Smooth muscle cell (in vitro differentiated cells): ENCODE data around the gene SETDB2. TPM values are rescaled to one million over a fixed set of nuclear protein-coding genes. Genes with fewer than 3 reads are reported as not detected.
A peak's percentile ranks its signal among the peaks of the same experiment; 100 is the strongest.

ENCODE experiments used
- DNase-seq: peaks from one replicate; lab custom pipeline; 2025; ENCODE audit not compliant: unreplicated experiment; lab: John Stamatoyannopoulos, UW
- H2AFZ ChIP-seq: fragments of 200-600 bp; sonication (generic); 2 replicates; pipeline ENCODE4 v1.6.0; 2016; ENCODE audit warnings: antibody characterized with exemption, low read depth, mild to moderate bottlenecking
- H3F3A ChIP-seq: fragments of 200-600 bp; sonication (generic); 2 replicates; pipeline ENCODE4 v1.6.0; 2017; ENCODE audit warnings: antibody characterized with exemption, low read depth
- H3K27ac ChIP-seq: fragments of 200-600 bp; sonication (generic); 2 replicates; pipeline ENCODE4 v1.5.1; 2016; ENCODE audit warnings: low read depth, mild to moderate bottlenecking
- H3K27me3 ChIP-seq: fragments of 200-600 bp; sonication (generic); 2 replicates; pipeline ENCODE4 v1.6.1; 2016; ENCODE audit warnings: low read depth, mild to moderate bottlenecking
- H3K36me3 ChIP-seq: fragments of 200-600 bp; sonication (generic); 2 replicates; pipeline ENCODE4 v1.5.1; 2016; ENCODE audit warnings: low read depth
- H3K4me1 ChIP-seq: fragments of 200-600 bp; sonication (generic); 2 replicates; pipeline ENCODE4 v1.5.1; 2016; ENCODE audit warnings: low read depth
- H3K4me2 ChIP-seq: fragments of 200-600 bp; sonication (generic); 2 replicates; pipeline ENCODE4 v1.6.0; 2016; ENCODE audit warnings: mild to moderate bottlenecking
- H3K4me3 ChIP-seq: fragments of 200-600 bp; sonication (generic); 2 replicates; pipeline ENCODE4 v1.5.1; 2016; ENCODE audit warnings: mild to moderate bottlenecking
- H3K79me2 ChIP-seq: fragments of 200-600 bp; sonication (generic); 2 replicates; pipeline ENCODE4 v1.6.0; 2016; ENCODE audit warnings: low read depth, mild to moderate bottlenecking
- H3K9ac ChIP-seq: fragments of 200-600 bp; sonication (generic); 2 replicates; pipeline ENCODE4 v1.6.0; 2016; ENCODE audit warnings: low read depth
- H3K9me3 ChIP-seq: fragments of 200-600 bp; sonication (generic); replicated peaks from 2 replicates; pipeline ENCODE4 v1.5.1; 2016; ENCODE audit warnings: low read depth
- H4K20me1 ChIP-seq: fragments of 200-600 bp; sonication (generic); 2 replicates; pipeline ENCODE4 v1.6.0; 2016; ENCODE audit warnings: low read depth
- CTCF ChIP-seq: fragments of 200-600 bp; sonication (generic); IDR thresholded peaks from 2 replicates; pipeline ENCODE4 v1.5.1; 2017; ENCODE audit warnings: borderline replicate concordance, mild to moderate bottlenecking, antibody characterized with exemption; ENCODE audit not compliant: insufficient read depth, poor library complexity, severe bottlenecking
- WGBS: methylation state at CpG from one replicate; pipeline ENCODE4 v1.1.7; 2016; ENCODE audit warnings: low lambda C conversion rate; 5-methylcytosine and 5-hydroxymethylcytosine counted together
- polyA plus RNA-seq: library from polyadenylated mRNA; unstranded; fragments of >200 nt; fragmentation: Nextera tagmentation; extraction: Ambion mirVana; gene quantifications from 2 replicates; pipeline ENCODE4 v1.2.1, GENCODE V29; 2016
- total RNA-seq: library from RNA; depleted of rRNA; stranded (reverse); fragments of >200 nt; gene quantifications from 2 replicates; pipeline ENCODE4 v1.2.3, GENCODE V29; 2014

SETDB2 gene, protein sequence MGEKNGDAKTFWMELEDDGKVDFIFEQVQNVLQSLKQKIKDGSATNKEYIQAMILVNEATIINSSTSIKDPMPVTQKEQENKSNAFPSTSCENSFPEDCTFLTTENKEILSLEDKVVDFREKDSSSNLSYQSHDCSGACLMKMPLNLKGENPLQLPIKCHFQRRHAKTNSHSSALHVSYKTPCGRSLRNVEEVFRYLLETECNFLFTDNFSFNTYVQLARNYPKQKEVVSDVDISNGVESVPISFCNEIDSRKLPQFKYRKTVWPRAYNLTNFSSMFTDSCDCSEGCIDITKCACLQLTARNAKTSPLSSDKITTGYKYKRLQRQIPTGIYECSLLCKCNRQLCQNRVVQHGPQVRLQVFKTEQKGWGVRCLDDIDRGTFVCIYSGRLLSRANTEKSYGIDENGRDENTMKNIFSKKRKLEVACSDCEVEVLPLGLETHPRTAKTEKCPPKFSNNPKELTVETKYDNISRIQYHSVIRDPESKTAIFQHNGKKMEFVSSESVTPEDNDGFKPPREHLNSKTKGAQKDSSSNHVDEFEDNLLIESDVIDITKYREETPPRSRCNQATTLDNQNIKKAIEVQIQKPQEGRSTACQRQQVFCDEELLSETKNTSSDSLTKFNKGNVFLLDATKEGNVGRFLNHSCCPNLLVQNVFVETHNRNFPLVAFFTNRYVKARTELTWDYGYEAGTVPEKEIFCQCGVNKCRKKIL
- total RNA-seq (4.9 and 8.5 TPM in 2 replicates), polyA plus RNA-seq (3.5 and 4.5 TPM in 2 replicates)

GRCh38 chr13:49443704-49444523 is at the start of gene SETDB2, which contains the start of gene CAB39L:
Gene SETDB2 (plus strand): TSS chr13:49444274. CDS start chr13:49451894, 7,620 bp downstream.
Gene CAB39L (minus strand): TSS chr13:49444064. CDS start chr13:49382910, 61,154 bp downstream.
- no peaks in the 10 kb centered on the region for H3K36me3 ChIP-seq
- H3F3A ChIP-seq: peaks cover 4% of the 10 kb centered on the region
- peak within 1 kb of the TSS; percentile 82 for H3K27ac ChIP-seq
- no peaks in the 10 kb centered on the region for H4K20me1 ChIP-seq
- H3K79me2 ChIP-seq: peaks cover 29% of the 10 kb centered on the region
- peak within 1 kb of the TSS; percentile 96 for H3K4me2 ChIP-seq
- H3K4me1 ChIP-seq: peaks cover 9% of the 10 kb centered on the region
- H3K27me3 ChIP-seq: no peaks in the 10 kb centered on the region
- 1% methylated on average over 53 of the region's 53 CpGs for WGBS
- no peaks in the 10 kb centered on the region for H3K9me3 ChIP-seq
- H3K9ac ChIP-seq: peak within 1 kb of the TSS; percentile 82
- H3K4me3 ChIP-seq: peak within 1 kb of the TSS; percentile 65
- peak; percentile 87 for DNase-seq
- H2AFZ ChIP-seq: peak within 1 kb of the TSS; percentile 85
- TF ChIP-seq CTCF: no peak

DNA sequence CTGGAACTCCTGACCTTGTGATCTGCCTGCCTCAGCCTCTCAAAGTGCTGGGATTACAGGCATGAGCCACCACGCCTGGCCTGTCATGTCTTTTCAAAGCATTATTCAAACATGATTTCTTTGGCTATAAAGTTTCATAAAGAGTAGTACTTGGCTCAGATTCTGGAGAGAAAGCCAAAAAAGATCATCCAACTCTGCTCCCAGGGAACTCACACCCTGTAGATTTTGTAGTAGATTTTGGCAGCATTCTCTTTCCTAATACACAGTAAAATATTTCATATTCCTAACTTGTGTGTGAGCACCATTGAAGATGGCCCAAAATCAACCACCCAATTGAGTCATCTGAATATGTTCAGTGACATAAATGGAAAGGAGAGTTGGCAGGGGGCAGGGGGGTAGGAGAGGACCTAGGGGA is 48.6 kb upstream of the SETDB2 start:
- 85% methylated on average over 1 of the region's 1 CpG for WGBS
- no peak overlapping the region for H3K9ac ChIP-seq
- TF ChIP-seq CTCF: no peak
- no peaks in the 10 kb centered on the region for H3K27me3 ChIP-seq
- H3K79me2 ChIP-seq: peaks cover 9% of the 10 kb centered on the region
- H3K27ac ChIP-seq: no peak overlapping the region
- no peak overlapping the region for H2AFZ ChIP-seq
- H3F3A ChIP-seq: no peaks in the 10 kb centered on the region
- no peaks in the 10 kb centered on the region for H3K36me3 ChIP-seq
- no peak for DNase-seq
- no peaks in the 10 kb centered on the region for H3K9me3 ChIP-seq
- H4K20me1 ChIP-seq: no peaks in the 10 kb centered on the region
- no peaks in the 10 kb centered on the region for H3K4me1 ChIP-seq
- no peak overlapping the region for H3K4me2 ChIP-seq
- no peak overlapping the region for H3K4me3 ChIP-seq

DNA sequence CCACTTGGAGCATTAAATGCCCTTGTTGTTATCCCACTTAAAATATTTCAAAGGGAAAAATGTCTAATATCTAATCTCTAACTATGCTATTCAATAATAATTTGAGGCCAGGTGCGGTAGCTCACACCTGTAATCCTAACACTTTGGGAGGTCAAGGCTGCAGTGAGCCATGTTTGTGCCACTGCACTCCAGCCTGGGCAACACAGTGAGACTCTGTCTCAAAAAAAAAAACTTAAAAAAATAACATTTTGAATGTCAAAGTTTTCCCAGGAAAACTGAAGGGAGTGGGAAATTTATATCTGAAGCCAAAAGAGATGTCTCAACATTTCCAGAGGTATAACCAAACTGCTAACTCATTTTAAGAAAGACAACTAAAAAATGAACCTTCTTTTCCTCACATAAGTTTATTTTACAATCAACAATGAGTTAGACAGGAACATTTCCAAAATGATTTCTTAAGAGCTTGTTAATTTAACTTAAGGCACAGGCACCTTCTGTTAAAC is 48.1 kb upstream of the SETDB2 start:
- no peaks in the 10 kb centered on the region for H4K20me1 ChIP-seq
- no peak overlapping the region for H3K4me2 ChIP-seq
- H3K9me3 ChIP-seq: no peaks in the 10 kb centered on the region
- no peak for DNase-seq
- H3K9ac ChIP-seq: no peak overlapping the region
- no peaks in the 10 kb centered on the region for H3K36me3 ChIP-seq
- no peak overlapping the region for H2AFZ ChIP-seq
- WGBS: 100% methylated on average over 1 of the region's 1 CpG
- H3K79me2 ChIP-seq: peaks cover 9% of the 10 kb centered on the region
- H3K27me3 ChIP-seq: no peaks in the 10 kb centered on the region
- H3K4me3 ChIP-seq: no peak overlapping the region
- TF ChIP-seq CTCF: no peak
- H3K4me1 ChIP-seq: no peaks in the 10 kb centered on the region
- peaks cover 5% of the 10 kb centered on the region for H3F3A ChIP-seq
- no peak overlapping the region for H3K27ac ChIP-seq
